SIG-M5 treated with dmso at 0.1 percent for 504 hours (cell line): ENCODE data around the gene SKAP2.
"Not testable (repeated sequence)": the region's sequence is repeated elsewhere in the genome, so short reads cannot be mapped to it uniquely, and the experiment has no call there.

Source experiments
- DNase-seq: peaks from one replicate; lab custom pipeline; 2025; ENCODE audit not compliant: unreplicated experiment; lab: John Stamatoyannopoulos, UW

SKAP2 gene

GRCh38 chr7:26857506-26858240 is 6.7 kb downstream of the SKAP2 start:
- DNase-seq: no peak

- DNase-seq: no peak
Measured at GRCh38 chr7:26857170-26857505, 7.3 kb downstream of the SKAP2 start.

GRCh38 chr7:26856176-26856985 is 8.0 kb downstream of the SKAP2 start:
- DNase-seq: no peak

DNA sequence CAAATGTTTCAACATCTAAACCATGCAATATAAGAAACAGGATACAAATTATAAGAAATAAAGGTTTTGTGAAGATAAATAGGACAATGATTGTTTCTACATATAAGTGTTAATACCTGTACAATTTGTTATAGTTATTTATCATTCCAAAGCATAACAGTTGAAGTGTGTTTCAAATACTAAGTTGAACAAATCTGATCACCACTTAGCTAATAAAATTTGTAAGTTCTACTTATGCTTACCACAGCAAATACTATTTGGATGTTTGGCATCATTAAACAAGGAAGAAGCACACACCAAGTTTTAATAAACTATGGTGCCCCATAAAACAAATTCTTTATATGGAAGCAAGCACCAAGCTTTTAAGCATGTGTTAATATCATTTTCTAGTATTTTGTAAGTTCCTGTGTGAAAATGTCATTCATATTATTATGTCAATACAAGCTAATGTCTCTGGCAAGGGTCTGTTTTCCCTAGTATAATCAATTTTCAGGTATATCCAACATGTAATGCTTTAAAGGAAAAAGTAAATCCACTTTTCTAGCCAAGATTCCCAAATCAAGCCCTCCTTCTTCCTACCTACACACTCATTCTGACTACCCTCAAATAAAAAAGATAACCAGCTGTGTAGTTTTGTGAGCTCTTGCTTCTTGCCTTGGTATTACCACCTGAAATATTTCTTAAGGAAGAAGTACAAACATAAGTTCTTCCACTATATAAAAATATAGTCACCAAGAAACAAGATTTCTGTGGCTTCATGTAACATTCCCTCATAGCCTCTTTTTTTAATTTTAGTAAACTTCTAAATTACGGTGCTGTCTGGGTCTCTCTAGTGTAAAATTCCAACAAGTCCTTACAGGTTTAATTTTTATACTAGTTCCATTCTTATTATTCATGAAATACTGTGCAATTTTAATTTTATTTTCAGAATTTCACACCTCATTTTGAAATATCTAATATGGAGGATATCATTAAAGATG is 9.2 kb downstream of the SKAP2 start:
- no peak for DNase-seq

GRCh38 chr7:26853788-26854393 is 10.5 kb downstream of the SKAP2 start:
- DNase-seq: peak; percentile 35

- DNase-seq: no peak
Measured at GRCh38 chr7:26850193-26850651, 14.2 kb downstream of the SKAP2 start.

DNA sequence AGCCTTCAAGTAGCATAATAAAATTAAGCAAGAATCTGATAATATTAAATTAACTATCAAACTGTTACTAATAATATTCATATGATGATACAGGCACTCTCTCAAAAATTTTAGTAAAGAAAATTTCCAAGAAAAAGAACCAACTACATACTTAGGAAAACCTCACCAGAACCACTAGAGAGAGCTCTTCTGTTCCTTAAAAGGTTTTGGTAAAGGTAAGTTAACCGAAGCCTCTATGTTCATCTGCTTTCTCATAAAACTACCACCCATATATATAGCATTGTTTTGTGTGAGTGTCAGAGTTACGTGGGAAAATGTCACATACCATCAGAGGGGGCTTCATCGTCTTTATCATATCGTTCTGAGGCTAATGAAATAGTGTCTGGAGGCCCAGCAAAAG is 20.7 kb downstream of the SKAP2 start:
- DNase-seq: peak; percentile 9

GRCh38 chr7:26842897-26843296 is 21.5 kb downstream of the SKAP2 start:
- DNase-seq: no peak

DNA sequence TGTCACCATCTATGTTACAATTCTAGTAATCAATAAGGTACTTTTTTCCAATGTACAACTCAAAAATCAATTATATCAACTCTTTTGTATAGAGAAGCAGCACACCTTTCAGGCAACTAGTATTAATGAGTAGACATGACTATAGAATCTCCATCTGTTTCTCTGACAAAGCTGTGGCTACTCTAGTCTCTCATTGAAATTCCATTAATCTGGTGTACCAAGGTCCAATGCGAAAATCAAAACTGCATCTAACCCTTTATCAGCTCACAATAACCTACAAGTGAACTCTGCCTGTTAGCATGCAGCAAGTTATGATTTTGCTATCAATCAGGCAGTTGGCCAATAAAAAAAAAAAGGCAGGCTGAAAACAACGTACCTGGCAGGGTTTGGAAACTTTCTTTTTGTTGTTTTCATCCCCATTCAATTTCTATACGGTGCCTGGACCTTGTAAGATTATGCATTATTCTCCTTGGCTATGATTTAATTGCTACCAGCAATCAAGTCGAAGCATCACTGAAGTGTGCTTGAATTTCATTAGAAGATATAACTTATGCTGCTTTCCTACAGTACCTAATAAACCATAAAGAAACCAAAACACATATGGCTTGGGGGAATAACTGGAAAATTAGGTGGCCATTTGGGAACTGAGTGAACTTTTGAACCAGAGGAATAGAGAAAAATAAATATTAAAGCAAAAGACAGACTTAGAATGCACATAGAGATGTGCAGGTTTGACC is 23.2 kb downstream of the SKAP2 start:
- DNase-seq: no peak

GRCh38 chr7:26836793-26837192 is 27.6 kb downstream of the SKAP2 start:
- DNase-seq: not testable (repeated sequence)

GRCh38 chr7:26815426-26815825 is 49.0 kb downstream of the SKAP2 start:
- no peak for DNase-seq

GRCh38 chr7:26813432-26813831 is 51.0 kb downstream of the SKAP2 start:
- no peak for DNase-seq

- DNase-seq: no peak
Measured at GRCh38 chr7:26794541-26794940, 69.8 kb downstream of the SKAP2 start.

DNA sequence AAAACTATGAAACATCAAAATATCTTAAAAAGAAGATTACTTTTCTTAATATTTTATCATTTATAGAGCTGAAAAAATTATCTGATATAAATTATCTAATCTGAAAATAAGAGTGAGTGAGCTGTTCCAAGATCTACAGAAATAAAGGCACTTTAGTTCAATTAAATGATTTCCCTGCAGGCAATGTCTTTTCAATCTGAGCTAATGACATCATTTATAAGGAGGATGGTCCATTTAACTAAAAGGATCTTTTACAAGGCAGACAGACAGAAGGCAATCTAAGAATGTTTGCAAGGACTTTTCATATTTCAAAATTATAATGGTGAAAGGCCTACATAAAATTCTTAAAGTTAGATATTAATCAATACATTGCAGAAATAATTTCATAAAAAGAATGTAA is 71.8 kb downstream of the SKAP2 start:
- DNase-seq: no peak

DNA sequence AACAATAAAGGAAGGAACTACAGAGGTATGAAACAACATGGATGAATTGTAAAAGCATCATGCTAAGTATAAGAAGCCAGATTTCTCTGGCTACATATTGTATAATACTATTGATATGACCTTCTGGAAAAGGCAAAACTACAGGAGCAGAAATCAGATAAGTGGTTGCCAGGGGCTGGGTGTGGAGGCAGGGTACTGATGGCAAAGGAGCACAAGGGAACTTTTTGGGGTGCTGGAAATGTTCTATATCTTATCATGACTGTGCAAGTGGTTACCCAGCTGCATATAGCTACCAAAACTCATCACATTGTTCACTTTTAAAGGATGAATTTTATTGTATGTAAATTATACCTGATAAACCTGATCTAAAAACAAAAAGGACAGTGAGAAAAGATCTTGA is 72.4 kb downstream of the SKAP2 start:
- DNase-seq: no peak

DNA sequence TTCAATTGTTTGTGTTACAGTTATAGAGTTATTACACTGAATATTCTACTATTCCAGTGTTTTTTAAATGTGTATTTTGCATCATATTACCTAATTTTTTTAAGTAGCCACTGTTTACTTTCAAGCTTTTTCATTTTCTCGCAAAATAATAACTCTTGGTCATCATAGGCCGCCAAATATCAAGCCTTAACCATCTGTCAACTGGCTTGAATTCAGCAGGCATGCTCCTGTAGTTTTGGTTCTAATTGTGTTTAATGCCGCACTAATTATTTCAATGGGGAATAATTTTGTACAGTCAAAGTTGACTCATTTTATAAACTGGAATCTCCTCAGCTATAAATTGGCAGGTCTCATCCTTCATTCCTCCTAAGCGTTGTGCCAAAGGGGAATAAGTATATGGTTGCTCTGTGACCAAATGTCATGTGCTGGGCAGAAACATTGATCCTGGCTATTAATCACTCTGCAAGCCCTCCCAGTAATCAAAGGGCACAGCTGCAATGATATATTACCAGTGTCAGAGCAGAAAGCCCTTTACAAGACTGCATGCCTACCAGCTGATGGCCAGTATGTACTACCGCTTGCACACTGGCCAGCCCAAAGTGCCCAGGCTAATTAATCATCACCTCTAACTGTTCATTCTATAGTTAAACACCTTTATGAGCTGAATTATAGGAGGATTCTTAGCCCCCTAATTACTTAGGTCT is 74.8 kb downstream of the SKAP2 start:
- no peak for DNase-seq

GRCh38 chr7:26787701-26788100 is 76.7 kb downstream of the SKAP2 start:
- no peak for DNase-seq

- no peak for DNase-seq
Measured at GRCh38 chr7:26784118-26784517, 80.3 kb downstream of the SKAP2 start.

GRCh38 chr7:26782501-26782900 is 81.9 kb downstream of the SKAP2 start:
- no peak for DNase-seq
